ENCODE measurements around the gene PSMD6. TPM values are rescaled to one million over a fixed set of nuclear protein-coding genes. Genes with fewer than 3 reads are reported as not detected.

Gene PSMD6
- total and polyA plus RNA-seq, 9 of the 15 experiments (the other 6 are each of a cell fraction or from before 2014, with no cell fraction given): 78.2 to 133 (median 113) TPM

- no TSS peak for BruUV-seq (replicated peaks)
- Histone ChIP-seq H3K4me3 (no peak overlapping the region), H3K4me2 (ENCODE audit: insufficient read depth, low read length) (no peak overlapping the region), H3K9ac (ENCODE audit: insufficient read depth in 1 of 2, low read depth in 2 of 2, low read length in 2 of 2) (no peak overlapping the region), H2AFZ (ENCODE audit: low read depth, low read length) (no peak overlapping the region), H3K4me1 (replicated peaks in 1 of 2; ENCODE audit: control insufficient read depth in 2 of 2, insufficient read depth in 2 of 2, low read length in 2 of 2) (peaks cover 7 to 22% of the 10 kb centered on the region in 2 experiments; a peak in 4 of 5 replicates), H3K27me3 (ENCODE audit: control insufficient read depth in 2 of 2, insufficient read depth in 2 of 2, low read length in 2 of 2) (no peaks in the 10 kb centered on the region), H3K27ac (ENCODE audit: extremely low read depth, low read depth, low read length) (no peak overlapping the region), H3K9me1 (ENCODE audit: control insufficient read depth, insufficient read depth, low read length) (no peaks in the 10 kb centered on the region), H3K36me3 (ENCODE audit: control insufficient read depth, insufficient read depth, low read length) (peaks cover 3% of the 10 kb centered on the region; the same call in 2 of the 3 replicates), H4K20me1 (replicated peaks; ENCODE audit: control insufficient read depth, insufficient read depth, low read length) (no peaks in the 10 kb centered on the region), H3K9me3 (replicated peaks; ENCODE audit: control insufficient read depth, insufficient read depth, low read depth, low read length) (no peaks in the 10 kb centered on the region), H3K79me2 (ENCODE audit: control insufficient read depth, insufficient read depth, low read length) (peaks cover 46% of the 10 kb centered on the region)
- DNase-seq (ENCODE audit: extremely low read depth in 1 of 4, low spot score in 3 of 4) (no peak), FAIRE-seq (no peak), ATAC-seq (no peak)
- ChIA-PET POLR2A (no interaction called here), CTCF (ENCODE audit: low intra/inter-chr PET ratio) (no interaction called here)
- 94% methylated on average over 2 of the region's 2 CpGs for WGBS (ENCODE audit: insufficient coverage, low coverage, missing lambda C conversion rate)
- in situ Hi-C loops (cut with MboI) (no loop called here), intact Hi-C loops (cut with micrococcal nuclease) (no loop called here)
- TF ChIP-seq ZNF134 (CRISPR knock-in tag; conservative IDR thresholded peaks at IDR 0.05) (no peak), GTF3C2 (IDR thresholded peaks at IDR 0.05; ENCODE audit: borderline replicate concordance, extremely low read depth, insufficient read length) (no peak)
These were observed 51.1 kb downstream of the PSMD6 start for GRCh38 chr3:63972196-63972595.

All from K562 (cell line).